Peyer's patch (tissue), 4 donors: ENCODE measurements around the gene AKR1C2. TPM values are rescaled to one million over a fixed set of nuclear protein-coding genes. Genes with fewer than 3 reads are reported as not detected.
"Not testable (repeated sequence)": the region's sequence is repeated elsewhere in the genome, so short reads cannot be mapped to it uniquely, and the experiment has no call there.

Experiments
- DNase-seq, 3 donors: peaks; one replicate each; pipeline ENCODE4 v3.0.0-alpha.2; 2017 to 2019
- H3K27ac ChIP-seq, 4 donors: fragments of 200-600 bp; sonication (generic); one replicate each; pipeline ENCODE4 v1.5.1; 2016 to 2019
- H3K27me3 ChIP-seq, 2 donors: fragments of 200-600 bp; sonication (generic); one replicate each; pipeline ENCODE4 v1.5.1; 2019
- H3K36me3 ChIP-seq, 3 donors: fragments of 200-600 bp; sonication (generic); one replicate each; pipeline ENCODE4 v1.5.1; 2016 to 2019
- H3K4me1 ChIP-seq, 4 donors: fragments of 200-600 bp; sonication (generic); one replicate each; pipeline ENCODE4 v1.5.1; 2016 to 2019
- H3K4me3 ChIP-seq, 4 donors: fragments of 200-600 bp; sonication (generic); 1 replicate in 3 of 4; 2 replicates in 1 of 4; pipeline ENCODE4 v1.5.1; 2016 to 2019; ENCODE audit warnings: mild to moderate bottlenecking in 1 of 4
- H3K9me3 ChIP-seq, 4 donors: fragments of 200-600 bp; sonication (generic); one replicate each; pipeline ENCODE4 v1.5.1; 2016 to 2019; ENCODE audit warnings: mild to moderate bottlenecking in 1 of 4
- POLR2A ChIP-seq, 2 donors: fragments of 450-650 bp; IDR thresholded peaks; one replicate each; pipeline ENCODE4 v1.5.1; 2017; ENCODE audit warnings: antibody characterized with exemption in 2 of 2, mild to moderate bottlenecking in 2 of 2, moderate library complexity in 2 of 2
- total RNA-seq, 4 donors: library from RNA; depleted of rRNA; stranded (reverse); fragments of >200 nt; gene quantifications; one replicate each; pipeline ENCODE4 v1.1.0, GENCODE V29; 2016
- TF ChIP-seq, protein P1 (sequence below), 6 experiments: fragments of 450-650 bp in 4 of 6; fragments of 200-600 bp in 2 of 6; sonication (generic) in 1 of 6; IDR thresholded peaks; one replicate each; pipeline ENCODE4 v1.5.1; 2017 to 2019; ENCODE audit warnings: antibody characterized with exemption in 6 of 6, mild to moderate bottlenecking in 3 of 6, moderate library complexity in 1 of 6

AKR1C2 gene
- total RNA-seq, 4 donors from 2014 or later = 22.7 to 95.4 (median 45.2) TPM

DNA sequence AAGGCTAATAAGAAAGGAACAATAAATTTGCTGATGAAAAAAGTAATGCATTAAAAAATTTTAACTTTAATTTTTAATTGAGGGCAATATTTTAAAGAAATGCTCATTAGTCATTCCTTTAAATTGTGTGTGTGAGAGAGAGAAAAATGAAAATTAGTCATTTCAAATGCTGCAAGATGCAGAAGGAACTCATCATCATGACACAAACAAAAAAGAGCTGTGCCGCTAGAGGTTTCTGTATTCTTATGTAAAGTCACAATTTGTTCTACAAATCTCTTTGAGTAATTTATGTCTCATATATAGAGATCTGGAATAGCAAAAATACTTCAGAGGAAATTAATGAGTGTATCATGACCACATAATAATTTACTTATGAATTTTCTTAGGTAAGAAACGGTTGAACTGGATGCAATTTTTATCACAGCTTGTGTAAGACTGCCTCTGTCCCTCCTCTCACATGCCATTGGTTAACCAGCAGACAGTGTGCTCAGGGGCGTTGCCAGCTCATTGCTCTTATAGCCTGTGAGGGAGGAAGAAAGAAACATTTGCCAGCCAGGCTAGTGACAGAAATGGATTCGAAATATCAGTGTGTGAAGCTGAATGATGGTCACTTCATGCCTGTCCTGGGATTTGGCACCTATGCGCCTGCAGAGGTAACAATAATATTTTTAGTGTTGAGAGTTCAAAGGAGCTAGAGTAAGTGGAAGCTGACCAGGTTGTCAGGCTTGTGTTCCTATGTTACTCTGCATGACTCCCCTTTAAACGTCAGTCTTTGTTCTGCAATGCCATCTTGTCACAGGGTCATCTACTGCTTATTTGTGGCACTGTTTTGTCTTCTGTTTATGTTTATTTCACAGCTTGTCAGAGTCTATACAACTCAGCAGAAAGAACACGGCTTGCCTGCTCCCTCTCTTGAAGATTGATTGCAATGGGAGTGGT, 40.5 kb downstream of the AKR1C2 start, which contains the start of gene AKR1C1:
AKR1C1 (plus strand) TSS at position 540 of the 939 bp plus-strand sequence; CDS start at position 570, 30 bp downstream.
- H3K4me3 ChIP-seq = peak within 1 kb of the TSS in 2 of 4 donors; percentile 21 to 30
- not testable (repeated sequence) for H3K36me3 ChIP-seq, H3K9me3 ChIP-seq, DNase-seq, H3K4me1 ChIP-seq, H3K27ac ChIP-seq, H3K27me3 ChIP-seq

DNA sequence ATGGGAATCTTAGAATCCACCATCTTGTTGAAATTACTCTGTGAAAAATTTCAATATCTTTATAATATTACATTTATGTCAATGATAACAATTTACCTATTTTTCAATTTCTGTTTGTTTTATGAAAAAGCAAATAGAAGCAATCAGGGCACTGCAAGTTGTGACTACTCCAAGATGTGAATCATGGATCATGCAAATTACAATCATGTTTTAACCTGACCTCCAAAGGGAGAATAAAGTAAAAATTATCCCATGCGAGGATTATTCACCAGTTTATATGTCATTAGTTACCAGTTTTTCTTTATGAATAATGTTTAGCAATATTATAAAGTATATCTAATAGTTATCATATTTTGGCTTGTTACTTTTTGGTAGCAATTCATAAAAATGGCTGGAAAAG, 41.3 kb downstream of the AKR1C2 start:
- not testable (repeated sequence) for DNase-seq, H3K4me1 ChIP-seq, H3K27me3 ChIP-seq, H3K36me3 ChIP-seq, H3K9me3 ChIP-seq, H3K4me3 ChIP-seq, H3K27ac ChIP-seq

DNA sequence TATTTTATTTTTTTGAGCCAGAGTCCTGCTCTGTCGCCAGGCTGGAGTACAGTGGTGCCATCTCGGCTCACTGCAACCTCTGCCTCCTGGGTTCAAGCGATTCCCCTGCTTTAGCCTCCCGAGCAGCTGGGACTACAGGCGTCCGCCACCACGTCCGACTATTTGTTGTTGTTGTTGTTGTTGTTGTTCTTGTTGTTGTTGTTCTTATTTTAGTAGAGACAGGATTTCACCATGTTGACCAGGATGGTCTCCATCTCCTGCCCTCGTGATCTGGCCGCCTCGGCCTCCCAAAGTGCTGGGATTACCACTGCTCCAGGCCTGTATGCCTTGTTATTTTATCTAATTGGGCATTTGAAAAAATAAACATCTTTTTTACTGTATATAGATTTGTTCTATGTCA, 42.1 kb downstream of the AKR1C2 start:
- not testable (repeated sequence) for H3K27ac ChIP-seq, H3K27me3 ChIP-seq, H3K9me3 ChIP-seq, DNase-seq, H3K36me3 ChIP-seq, H3K4me1 ChIP-seq, H3K4me3 ChIP-seq

DNA sequence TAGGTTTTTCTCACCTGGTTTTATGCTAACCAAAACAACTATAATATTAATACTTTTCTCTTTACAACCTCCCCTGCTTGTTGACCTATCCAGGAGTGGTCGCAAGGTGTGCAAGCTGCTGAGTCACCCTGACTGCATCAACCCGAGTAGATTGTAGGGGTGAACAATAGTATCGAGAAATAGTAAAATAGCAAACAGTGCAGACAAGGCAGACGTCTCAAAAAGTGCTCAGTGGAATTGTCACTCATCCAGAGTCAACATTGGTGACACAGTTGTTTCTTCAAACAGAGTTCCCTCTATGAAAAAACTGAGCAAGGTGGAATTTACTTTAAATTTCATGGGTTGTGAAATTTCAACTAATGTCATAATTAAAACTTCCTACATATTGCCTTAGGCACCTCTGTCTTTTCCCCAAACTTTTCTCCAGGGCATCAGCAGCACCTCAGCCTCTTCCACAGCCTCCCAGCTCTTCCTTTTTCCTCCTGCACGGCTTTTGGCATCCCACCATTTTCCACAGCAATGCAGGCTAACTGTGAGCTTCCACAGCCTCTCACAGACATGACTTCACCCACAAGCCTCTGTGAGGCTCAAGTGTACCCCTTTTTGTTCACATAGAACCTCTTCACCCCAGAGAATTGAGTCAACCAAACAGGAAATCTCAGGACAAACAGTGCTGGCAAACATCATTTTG, 46.6 kb downstream of the AKR1C2 start:
- H3K27me3 ChIP-seq, H3K4me3 ChIP-seq, DNase-seq, H3K36me3 ChIP-seq, H3K4me1 ChIP-seq, H3K9me3 ChIP-seq, H3K27ac ChIP-seq: not testable (repeated sequence)

DNA sequence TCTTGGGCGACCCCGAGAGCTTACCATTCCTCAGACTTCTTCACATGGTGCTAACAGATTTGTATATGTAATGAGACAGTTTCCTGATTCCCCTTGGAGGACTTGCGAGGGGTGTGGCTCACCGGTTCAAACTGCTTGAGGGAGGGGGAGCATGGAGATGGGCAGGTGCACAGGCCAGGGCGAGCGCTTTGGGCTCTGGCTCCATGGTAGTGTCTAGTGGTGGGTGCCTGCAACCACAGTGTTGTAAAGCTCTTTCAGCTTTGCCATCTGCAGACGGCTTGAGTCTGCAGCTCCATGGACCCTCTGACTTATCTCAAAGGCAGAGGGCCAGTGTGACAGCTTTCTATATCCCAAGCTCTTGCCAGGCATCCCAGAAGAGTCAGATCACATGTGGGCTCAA, 47.6 kb downstream of the AKR1C2 start:
- H3K27ac ChIP-seq, DNase-seq, H3K9me3 ChIP-seq, H3K4me3 ChIP-seq, H3K36me3 ChIP-seq, H3K4me1 ChIP-seq, H3K27me3 ChIP-seq: not testable (repeated sequence)

DNA sequence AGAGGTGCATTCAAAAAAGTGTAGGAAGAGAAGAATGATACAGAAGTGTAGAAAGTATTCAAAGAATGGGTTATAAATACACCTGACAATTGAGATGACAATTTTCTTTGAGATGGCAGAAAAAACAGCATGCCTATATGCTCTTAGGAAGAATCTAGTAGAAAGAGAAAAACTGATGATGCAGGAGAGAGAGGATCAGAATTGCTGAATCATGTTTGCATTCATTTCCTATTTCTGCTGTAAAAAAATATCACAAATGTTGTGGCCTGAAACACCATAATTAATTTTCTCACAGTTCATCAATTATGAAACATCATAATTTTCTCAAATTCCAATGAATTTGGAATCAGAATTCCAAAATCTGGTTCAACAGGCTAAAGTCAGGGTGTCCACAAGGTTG, 50.3 kb downstream of the AKR1C2 start:
- H3K27me3 ChIP-seq = no peaks in the 10 kb centered on the region
- H3K9me3 ChIP-seq = no peaks in the 10 kb centered on the region
- no peak overlapping the region for H3K27ac ChIP-seq

DNA sequence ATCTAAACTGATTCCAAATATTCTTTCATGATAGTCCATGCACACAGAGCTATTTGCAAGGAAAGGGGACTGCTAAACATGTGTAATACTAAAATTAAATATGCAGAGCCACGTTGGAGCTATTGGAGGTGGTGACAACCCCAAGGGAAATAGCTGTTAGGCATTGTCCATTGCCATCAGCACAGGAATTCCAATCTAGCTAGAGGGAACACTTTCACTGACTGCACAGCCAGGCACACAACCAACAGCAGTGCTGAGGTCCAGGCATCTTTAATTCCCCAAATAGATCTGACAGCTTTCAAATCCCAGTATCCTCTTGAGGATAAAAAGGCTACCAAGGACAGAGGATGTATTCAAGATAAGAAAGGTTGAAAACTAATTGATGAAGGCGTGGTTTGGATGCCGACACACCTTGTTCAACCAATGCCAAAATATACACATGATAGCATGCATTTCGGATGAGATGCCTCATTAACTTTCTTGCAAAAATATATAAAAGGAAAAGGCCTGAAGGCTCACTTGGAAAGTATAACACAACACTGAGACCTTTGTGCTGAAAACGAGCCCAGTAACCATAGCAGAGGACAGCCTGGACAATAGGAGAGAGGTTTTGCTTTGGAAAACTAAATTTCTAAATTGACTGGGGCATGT, 52.0 kb downstream of the AKR1C2 start:
- H3K27me3 ChIP-seq, H3K9me3 ChIP-seq, DNase-seq, H3K4me1 ChIP-seq, H3K4me3 ChIP-seq, H3K36me3 ChIP-seq, H3K27ac ChIP-seq: not testable (repeated sequence)

More for the DNA sequence above, 50.3 kb downstream of the AKR1C2 start:
- H3K36me3 ChIP-seq = no peaks in the 10 kb centered on the region
- DNase-seq = no peak
- no peak overlapping the region for H3K4me3 ChIP-seq
- H3K4me1 ChIP-seq = no peaks in the 10 kb centered on the region
- TF ChIP-seq, protein P1, sequence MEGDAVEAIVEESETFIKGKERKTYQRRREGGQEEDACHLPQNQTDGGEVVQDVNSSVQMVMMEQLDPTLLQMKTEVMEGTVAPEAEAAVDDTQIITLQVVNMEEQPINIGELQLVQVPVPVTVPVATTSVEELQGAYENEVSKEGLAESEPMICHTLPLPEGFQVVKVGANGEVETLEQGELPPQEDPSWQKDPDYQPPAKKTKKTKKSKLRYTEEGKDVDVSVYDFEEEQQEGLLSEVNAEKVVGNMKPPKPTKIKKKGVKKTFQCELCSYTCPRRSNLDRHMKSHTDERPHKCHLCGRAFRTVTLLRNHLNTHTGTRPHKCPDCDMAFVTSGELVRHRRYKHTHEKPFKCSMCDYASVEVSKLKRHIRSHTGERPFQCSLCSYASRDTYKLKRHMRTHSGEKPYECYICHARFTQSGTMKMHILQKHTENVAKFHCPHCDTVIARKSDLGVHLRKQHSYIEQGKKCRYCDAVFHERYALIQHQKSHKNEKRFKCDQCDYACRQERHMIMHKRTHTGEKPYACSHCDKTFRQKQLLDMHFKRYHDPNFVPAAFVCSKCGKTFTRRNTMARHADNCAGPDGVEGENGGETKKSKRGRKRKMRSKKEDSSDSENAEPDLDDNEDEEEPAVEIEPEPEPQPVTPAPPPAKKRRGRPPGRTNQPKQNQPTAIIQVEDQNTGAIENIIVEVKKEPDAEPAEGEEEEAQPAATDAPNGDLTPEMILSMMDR (IDR thresholded peaks at IDR 0.05) = no peak
- TF ChIP-seq POLR2A (IDR thresholded peaks at IDR 0.05) = no peak

DNA sequence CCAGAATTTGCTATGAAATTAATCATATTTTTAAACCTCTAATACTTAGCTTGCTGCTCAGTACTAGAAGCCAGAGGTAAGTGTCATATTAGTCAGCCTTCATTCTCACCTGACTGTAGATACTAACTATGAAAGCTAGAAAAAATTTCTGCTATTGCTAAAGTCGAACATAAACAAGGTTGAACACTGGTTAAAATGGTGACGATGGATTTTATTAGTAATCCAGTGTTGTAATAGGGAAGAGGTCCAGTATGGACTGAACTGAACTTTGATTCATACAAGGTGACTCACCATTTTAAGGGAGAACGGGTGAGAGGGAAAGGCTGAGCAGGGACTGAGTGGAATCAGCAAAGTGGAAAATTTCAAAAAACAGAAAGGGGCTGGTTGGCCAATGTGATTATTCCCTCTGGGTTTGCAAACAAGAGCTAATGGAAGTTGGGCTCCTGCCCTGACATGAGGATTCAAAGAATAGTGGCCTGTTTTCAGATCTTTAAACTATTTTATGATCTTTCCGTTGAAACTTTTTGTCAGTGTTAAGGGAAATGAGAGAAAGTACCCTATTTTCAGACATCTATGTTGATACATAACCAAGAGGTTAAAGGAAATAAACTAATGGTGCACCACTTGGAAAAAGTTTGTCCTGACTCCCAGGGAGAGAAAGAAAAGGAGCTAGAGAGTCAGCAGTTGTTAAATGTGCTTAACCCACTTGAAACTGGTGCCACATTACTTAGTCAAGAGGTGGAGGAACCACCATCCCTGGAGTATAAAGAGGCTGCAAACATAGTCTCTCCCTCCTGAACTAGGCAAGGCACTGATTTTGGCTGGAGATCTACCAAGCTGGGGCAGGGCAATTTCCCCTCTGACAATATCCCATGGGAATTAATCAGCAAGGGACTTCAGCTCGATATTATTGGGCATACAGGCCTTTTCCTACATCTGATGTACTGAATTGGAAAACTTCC, 55.7 kb downstream of the AKR1C2 start:
- TF ChIP-seq POLR2A (IDR thresholded peaks at IDR 0.05) = no peak
- TF ChIP-seq, protein P1 (IDR thresholded peaks at IDR 0.05) = no peak
- peaks cover 0 to 16% (median 0%) of the 10 kb centered on the region in 4 donors for H3K4me1 ChIP-seq
- no peak overlapping the region for H3K4me3 ChIP-seq
- DNase-seq = peak in 1 of 3 donors; percentile 55
- peak overlapping the region; percentile 27 to 54 (median 37) for H3K27ac ChIP-seq
- no peaks in the 10 kb centered on the region for H3K9me3 ChIP-seq
- H3K36me3 ChIP-seq = no peaks in the 10 kb centered on the region
- H3K27me3 ChIP-seq = no peaks in the 10 kb centered on the region
